ENCODE data around the gene DEPDC1B.
"Not testable (repeated sequence)": the region's sequence is repeated elsewhere in the genome, so short reads cannot be mapped to it uniquely, and the experiment has no call there.

DEPDC1B gene

DNA sequence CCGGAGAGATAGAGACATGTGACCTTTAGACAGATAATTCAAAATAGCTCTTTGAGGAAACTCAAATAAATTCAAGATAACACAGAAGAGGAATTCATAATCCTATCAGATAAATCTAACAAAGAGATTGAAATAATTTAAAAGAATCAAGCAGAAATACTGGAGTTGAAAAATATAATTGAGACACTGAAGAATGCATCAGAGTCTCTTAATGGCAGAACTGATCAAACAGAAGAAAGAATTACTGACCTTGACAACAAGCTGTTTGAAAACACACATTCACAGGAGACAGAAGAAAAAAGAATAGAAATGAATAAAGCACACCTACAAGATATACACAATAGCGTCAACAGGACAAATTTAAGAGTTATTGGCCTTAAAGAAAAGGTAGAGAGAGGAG lies 40.4 kb upstream of the DEPDC1B start:
- no peaks in the 10 kb centered on the region for H3K27me3 ChIP-seq (ENCODE audit: insufficient read depth, low read length, poor library complexity)
- H3K27ac ChIP-seq (ENCODE audit: low read length) = no peak overlapping the region
- no peaks in the 10 kb centered on the region for H3K4me1 ChIP-seq (ENCODE audit: insufficient read depth, low read length)
- no peak overlapping the region for H2AFZ ChIP-seq (ENCODE audit: low read depth, low read length)
- H3K4me2 ChIP-seq (ENCODE audit: insufficient read depth, low read length) = no peak overlapping the region
- DNase-seq = no peak
- no peaks in the 10 kb centered on the region for H3K79me2 ChIP-seq (ENCODE audit: insufficient read depth, low read length)
- H3K4me3 ChIP-seq (ENCODE audit: low read depth in 1 of 2, low read length in 2 of 2) = no peak overlapping the region
- H3K9me3 ChIP-seq (ENCODE audit: insufficient read depth, low read length, severe bottlenecking) = peaks cover 5% of the 10 kb centered on the region
- TF ChIP-seq CTCF (IDR thresholded peaks at IDR 0.05; ENCODE audit: borderline replicate concordance, extremely low read depth, low read length, poor library complexity, severe bottlenecking) (no peak), EZH2 (IDR thresholded peaks at IDR 0.05; ENCODE audit: borderline replicate concordance, low read depth, low read length, severe bottlenecking) (no peak)
- no peak overlapping the region for H3K9ac ChIP-seq (ENCODE audit: low read depth, low read length)
- ATAC-seq (ENCODE audit: insufficient read depth, low read depth) = no peak
- no peaks in the 10 kb centered on the region for H4K20me1 ChIP-seq (ENCODE audit: insufficient read depth, low read length)
- no peaks in the 10 kb centered on the region for H3K36me3 ChIP-seq (ENCODE audit: insufficient read depth, low read length)

- Histone ChIP-seq H3K79me2 (ENCODE audit: insufficient read depth, low read length) (no peaks in the 10 kb centered on the region), H3K4me1 (ENCODE audit: insufficient read depth, low read length) (no peaks in the 10 kb centered on the region), H3K4me2 (ENCODE audit: insufficient read depth, low read length) (no peak overlapping the region), H3K36me3 (ENCODE audit: insufficient read depth, low read length) (no peaks in the 10 kb centered on the region), H2AFZ (ENCODE audit: low read depth, low read length) (no peak overlapping the region), H3K9ac (ENCODE audit: low read depth, low read length) (no peak overlapping the region), H3K4me3 (ENCODE audit: low read depth in 1 of 2, low read length in 2 of 2) (no peak overlapping the region), H3K27ac (ENCODE audit: low read length) (no peak overlapping the region), H3K27me3 (ENCODE audit: insufficient read depth, low read length, poor library complexity) (no peaks in the 10 kb centered on the region), H3K9me3 (ENCODE audit: insufficient read depth, low read length, severe bottlenecking) (peaks cover 5% of the 10 kb centered on the region), H4K20me1 (ENCODE audit: insufficient read depth, low read length) (no peaks in the 10 kb centered on the region)
- no peak for ATAC-seq (ENCODE audit: insufficient read depth, low read depth)
- TF ChIP-seq CTCF (IDR thresholded peaks at IDR 0.05; ENCODE audit: borderline replicate concordance, extremely low read depth, low read length, poor library complexity, severe bottlenecking) (no peak), EZH2 (IDR thresholded peaks at IDR 0.05; ENCODE audit: borderline replicate concordance, low read depth, low read length, severe bottlenecking) (no peak)
- no peak for DNase-seq
These were observed 39.0 kb upstream of the DEPDC1B start for GRCh38 chr5:60738933-60739332.

- Histone ChIP-seq H3K4me2 (ENCODE audit: insufficient read depth, low read length) (no peak overlapping the region), H3K4me1 (ENCODE audit: insufficient read depth, low read length) (no peaks in the 10 kb centered on the region), H3K27ac (ENCODE audit: low read length) (no peak overlapping the region), H4K20me1 (ENCODE audit: insufficient read depth, low read length) (no peaks in the 10 kb centered on the region), H3K79me2 (ENCODE audit: insufficient read depth, low read length) (no peaks in the 10 kb centered on the region), H2AFZ (ENCODE audit: low read depth, low read length) (no peak overlapping the region), H3K9me3 (ENCODE audit: insufficient read depth, low read length, severe bottlenecking) (peaks cover 5% of the 10 kb centered on the region), H3K9ac (ENCODE audit: low read depth, low read length) (no peak overlapping the region), H3K36me3 (ENCODE audit: insufficient read depth, low read length) (no peaks in the 10 kb centered on the region), H3K27me3 (ENCODE audit: insufficient read depth, low read length, poor library complexity) (no peaks in the 10 kb centered on the region), H3K4me3 (ENCODE audit: low read depth in 1 of 2, low read length in 2 of 2) (no peak overlapping the region)
- TF ChIP-seq EZH2 (IDR thresholded peaks at IDR 0.05; ENCODE audit: borderline replicate concordance, low read depth, low read length, severe bottlenecking) = no peak
- TF ChIP-seq CTCF (IDR thresholded peaks at IDR 0.05; ENCODE audit: borderline replicate concordance, extremely low read depth, low read length, poor library complexity, severe bottlenecking) = no peak
- ATAC-seq (ENCODE audit: insufficient read depth, low read depth) (no peak), DNase-seq (no peak)
These were observed 38.5 kb upstream of the DEPDC1B start for GRCh38 chr5:60738461-60738860.

- not testable (repeated sequence) for H3K79me2 ChIP-seq (ENCODE audit: insufficient read depth, low read length); H4K20me1 ChIP-seq (ENCODE audit: insufficient read depth, low read length); H3K9me3 ChIP-seq (ENCODE audit: insufficient read depth, low read length, severe bottlenecking); H3K27me3 ChIP-seq (ENCODE audit: insufficient read depth, low read length, poor library complexity); H3K4me1 ChIP-seq (ENCODE audit: insufficient read depth, low read length); H2AFZ ChIP-seq (ENCODE audit: low read depth, low read length); DNase-seq; ATAC-seq (ENCODE audit: insufficient read depth, low read depth); H3K4me2 ChIP-seq (ENCODE audit: insufficient read depth, low read length); H3K4me3 ChIP-seq (ENCODE audit: low read depth in 1 of 2, low read length in 2 of 2); H3K9ac ChIP-seq (ENCODE audit: low read depth, low read length); H3K27ac ChIP-seq (ENCODE audit: low read length); H3K36me3 ChIP-seq (ENCODE audit: insufficient read depth, low read length)
These were observed 30.9 kb upstream of the DEPDC1B start for GRCh38 chr5:60730858-60731257.

Measured in DND-41 (cell line).